ENCODE data around the gene KSR1.
"Not testable (repeated sequence)": the region's sequence is repeated elsewhere in the genome, so short reads cannot be mapped to it uniquely, and the experiment has no call there.

Gene KSR1

GRCh38 chr17:27446569-27447301, 9.5 kb upstream of the KSR1 start:
- Histone ChIP-seq H3K27ac (ENCODE audit: low read length) (no peak overlapping the region), H3K4me1 (ENCODE audit: control insufficient read depth in 1 of 2, insufficient read depth in 2 of 2, low read length in 2 of 2) (no peaks in the 10 kb centered on the region), H3K4me3 (ENCODE audit: low read depth in 1 of 2, low read length in 2 of 2) (no peak overlapping the region), H3K36me3 (ENCODE audit: control insufficient read depth in 1 of 2, insufficient read depth in 2 of 2, low read length in 2 of 2) (no peaks in the 10 kb centered on the region), H3K9me3 (ENCODE audit: control insufficient read depth in 1 of 2, low read length in 2 of 2) (no peaks in the 10 kb centered on the region), H3K27me3 (ENCODE audit: low read depth, low read length) (no peaks in the 10 kb centered on the region)

GRCh38 chr17:27448534-27448933, 7.7 kb upstream of the KSR1 start:
- not testable (repeated sequence) for H3K4me1 ChIP-seq (ENCODE audit: control insufficient read depth in 1 of 2, insufficient read depth in 2 of 2, low read length in 2 of 2); H3K27me3 ChIP-seq (ENCODE audit: low read depth, low read length); H3K4me3 ChIP-seq (ENCODE audit: low read depth in 1 of 2, low read length in 2 of 2); H3K9me3 ChIP-seq (ENCODE audit: control insufficient read depth in 1 of 2, low read length in 2 of 2); H3K36me3 ChIP-seq (ENCODE audit: control insufficient read depth in 1 of 2, insufficient read depth in 2 of 2, low read length in 2 of 2); H3K27ac ChIP-seq (ENCODE audit: low read length)

- Histone ChIP-seq H3K27ac (ENCODE audit: low read length) (no peak overlapping the region), H3K36me3 (ENCODE audit: control insufficient read depth in 1 of 2, insufficient read depth in 2 of 2, low read length in 2 of 2) (no peaks in the 10 kb centered on the region), H3K9me3 (ENCODE audit: control insufficient read depth in 1 of 2, low read length in 2 of 2) (no peaks in the 10 kb centered on the region), H3K27me3 (ENCODE audit: low read depth, low read length) (no peaks in the 10 kb centered on the region), H3K4me1 (ENCODE audit: control insufficient read depth in 1 of 2, insufficient read depth in 2 of 2, low read length in 2 of 2) (no peaks in the 10 kb centered on the region), H3K4me3 (ENCODE audit: low read depth in 1 of 2, low read length in 2 of 2) (no peak overlapping the region)
Observed at GRCh38 chr17:27449541-27449940, 6.7 kb upstream of the KSR1 start.

GRCh38 chr17:27449988-27450387, 6.3 kb upstream of the KSR1 start:
- Histone ChIP-seq H3K36me3 (ENCODE audit: control insufficient read depth in 1 of 2, insufficient read depth in 2 of 2, low read length in 2 of 2) (no peaks in the 10 kb centered on the region), H3K4me3 (ENCODE audit: low read depth in 1 of 2, low read length in 2 of 2) (no peak overlapping the region), H3K9me3 (ENCODE audit: control insufficient read depth in 1 of 2, low read length in 2 of 2) (no peaks in the 10 kb centered on the region), H3K27me3 (ENCODE audit: low read depth, low read length) (no peaks in the 10 kb centered on the region), H3K4me1 (ENCODE audit: control insufficient read depth in 1 of 2, insufficient read depth in 2 of 2, low read length in 2 of 2) (no peaks in the 10 kb centered on the region), H3K27ac (ENCODE audit: low read length) (no peak overlapping the region)

- H3K27ac ChIP-seq (ENCODE audit: low read length), result no peak overlapping the region
- H3K27me3 ChIP-seq (ENCODE audit: low read depth, low read length), result no peaks in the 10 kb centered on the region
- no peaks in the 10 kb centered on the region for H3K9me3 ChIP-seq (ENCODE audit: control insufficient read depth in 1 of 2, low read length in 2 of 2)
- H3K4me1 ChIP-seq (ENCODE audit: control insufficient read depth in 1 of 2, insufficient read depth in 2 of 2, low read length in 2 of 2), result no peaks in the 10 kb centered on the region
- no peaks in the 10 kb centered on the region for H3K36me3 ChIP-seq (ENCODE audit: control insufficient read depth in 1 of 2, insufficient read depth in 2 of 2, low read length in 2 of 2)
- H3K4me3 ChIP-seq (ENCODE audit: low read depth in 1 of 2, low read length in 2 of 2), result no peak overlapping the region
Observed at GRCh38 chr17:27450416-27450815, 5.8 kb upstream of the KSR1 start.

- H3K9me3 ChIP-seq (ENCODE audit: control insufficient read depth in 1 of 2, low read length in 2 of 2), result no peaks in the 10 kb centered on the region
- H3K4me3 ChIP-seq (ENCODE audit: low read depth in 1 of 2, low read length in 2 of 2), result no peak overlapping the region
- H3K27ac ChIP-seq (ENCODE audit: low read length), result no peak overlapping the region
- no peaks in the 10 kb centered on the region for H3K4me1 ChIP-seq (ENCODE audit: control insufficient read depth in 1 of 2, insufficient read depth in 2 of 2, low read length in 2 of 2)
- no peaks in the 10 kb centered on the region for H3K27me3 ChIP-seq (ENCODE audit: low read depth, low read length)
- H3K36me3 ChIP-seq (ENCODE audit: control insufficient read depth in 1 of 2, insufficient read depth in 2 of 2, low read length in 2 of 2), result no peaks in the 10 kb centered on the region
Observed at GRCh38 chr17:27451906-27452305, 4.3 kb upstream of the KSR1 start.

- H3K9me3 ChIP-seq (ENCODE audit: control insufficient read depth in 1 of 2, low read length in 2 of 2), result no peaks in the 10 kb centered on the region
- H3K4me3 ChIP-seq (ENCODE audit: low read depth in 1 of 2, low read length in 2 of 2), result no peak overlapping the region
Observed at GRCh38 chr17:27452828-27453227, 3.4 kb upstream of the KSR1 start.

GRCh38 chr17:27453471-27453870, 2.8 kb upstream of the KSR1 start:
- Histone ChIP-seq H3K4me1 (ENCODE audit: control insufficient read depth in 1 of 2, insufficient read depth in 2 of 2, low read length in 2 of 2) (peaks cover 5 to 15% of the 10 kb centered on the region in 2 donors), H3K27ac (ENCODE audit: low read length) (no peak overlapping the region), H3K27me3 (ENCODE audit: low read depth, low read length) (no peaks in the 10 kb centered on the region), H3K36me3 (ENCODE audit: control insufficient read depth in 1 of 2, insufficient read depth in 2 of 2, low read length in 2 of 2) (no peaks in the 10 kb centered on the region), H3K4me3 (ENCODE audit: low read depth in 1 of 2, low read length in 2 of 2) (no peak overlapping the region), H3K9me3 (ENCODE audit: control insufficient read depth in 1 of 2, low read length in 2 of 2) (no peaks in the 10 kb centered on the region)

More at GRCh38 chr17:27452828-27453227, 3.4 kb upstream of the KSR1 start:
- H3K36me3 ChIP-seq (ENCODE audit: control insufficient read depth in 1 of 2, insufficient read depth in 2 of 2, low read length in 2 of 2), result no peaks in the 10 kb centered on the region
- H3K27me3 ChIP-seq (ENCODE audit: low read depth, low read length), result no peaks in the 10 kb centered on the region
- no peak overlapping the region for H3K27ac ChIP-seq (ENCODE audit: low read length)
- peaks cover 0 to 8% of the 10 kb centered on the region in 2 donors for H3K4me1 ChIP-seq (ENCODE audit: control insufficient read depth in 1 of 2, insufficient read depth in 2 of 2, low read length in 2 of 2)

GRCh38 chr17:27454089-27454488, 2.2 kb upstream of the KSR1 start:
- Histone ChIP-seq H3K27me3 (ENCODE audit: low read depth, low read length) (no peaks in the 10 kb centered on the region), H3K9me3 (ENCODE audit: control insufficient read depth in 1 of 2, low read length in 2 of 2) (no peaks in the 10 kb centered on the region), H3K4me1 (ENCODE audit: control insufficient read depth in 1 of 2, insufficient read depth in 2 of 2, low read length in 2 of 2) (peaks cover 6 to 20% of the 10 kb centered on the region in 2 donors), H3K4me3 (ENCODE audit: low read depth in 1 of 2, low read length in 2 of 2) (no peak overlapping the region), H3K27ac (ENCODE audit: low read length) (no peak overlapping the region), H3K36me3 (ENCODE audit: control insufficient read depth in 1 of 2, insufficient read depth in 2 of 2, low read length in 2 of 2) (no peaks in the 10 kb centered on the region)

GRCh38 chr17:27455236-27455913, 873 bp upstream of the KSR1 start:
- H3K27ac ChIP-seq (ENCODE audit: low read length), result no peak overlapping the region
- peaks cover 6 to 20% of the 10 kb centered on the region in 2 donors for H3K4me1 ChIP-seq (ENCODE audit: control insufficient read depth in 1 of 2, insufficient read depth in 2 of 2, low read length in 2 of 2)
- H3K36me3 ChIP-seq (ENCODE audit: control insufficient read depth in 1 of 2, insufficient read depth in 2 of 2, low read length in 2 of 2), result no peaks in the 10 kb centered on the region

GRCh38 chr17:27456681-27457359, 572 bp downstream of the KSR1 start:
- H3K27ac ChIP-seq (ENCODE audit: low read length), result no peak overlapping the region
- H3K27me3 ChIP-seq (ENCODE audit: low read depth, low read length), result no peaks in the 10 kb centered on the region
- no peaks in the 10 kb centered on the region for H3K9me3 ChIP-seq (ENCODE audit: control insufficient read depth in 1 of 2, low read length in 2 of 2)
- H3K4me3 ChIP-seq (ENCODE audit: low read depth in 1 of 2, low read length in 2 of 2), result peak overlapping the region; percentile 79 to 83
- H3K36me3 ChIP-seq (ENCODE audit: control insufficient read depth in 1 of 2, insufficient read depth in 2 of 2, low read length in 2 of 2), result no peaks in the 10 kb centered on the region
- H3K4me1 ChIP-seq (ENCODE audit: control insufficient read depth in 1 of 2, insufficient read depth in 2 of 2, low read length in 2 of 2), result peaks cover 6 to 20% of the 10 kb centered on the region in 2 donors

More at GRCh38 chr17:27455236-27455913, 873 bp upstream of the KSR1 start:
- Histone ChIP-seq H3K27me3 (ENCODE audit: low read depth, low read length) (no peaks in the 10 kb centered on the region), H3K9me3 (ENCODE audit: control insufficient read depth in 1 of 2, low read length in 2 of 2) (no peaks in the 10 kb centered on the region), H3K4me3 (ENCODE audit: low read depth in 1 of 2, low read length in 2 of 2) (peak overlapping the region; percentile 52 to 83)
